Coronary artery (tissue), 2 donors: ENCODE data around the gene NBAS.

Experiments used
- DNase-seq: peaks from one replicate; pipeline ENCODE4 v3.0.0-alpha.2; 2017; ENCODE audit warnings: low spot score
- H3K27ac ChIP-seq, 2 donors: fragments of 200-600 bp; sonication (generic); one replicate each; pipeline ENCODE4 v1.5.1; 2016 to 2019
- H3K4me3 ChIP-seq: fragments of 200-600 bp; sonication (generic); 2 replicates; pipeline ENCODE4 v1.5.1; 2016; ENCODE audit warnings: mild to moderate bottlenecking, moderate library complexity
- TF ChIP-seq, protein P1 (sequence below): fragments of 200-600 bp; sonication (generic); IDR thresholded peaks from one replicate; pipeline ENCODE4 v1.5.1; 2019; ENCODE audit warnings: antibody characterized with exemption

Gene NBAS

DNA sequence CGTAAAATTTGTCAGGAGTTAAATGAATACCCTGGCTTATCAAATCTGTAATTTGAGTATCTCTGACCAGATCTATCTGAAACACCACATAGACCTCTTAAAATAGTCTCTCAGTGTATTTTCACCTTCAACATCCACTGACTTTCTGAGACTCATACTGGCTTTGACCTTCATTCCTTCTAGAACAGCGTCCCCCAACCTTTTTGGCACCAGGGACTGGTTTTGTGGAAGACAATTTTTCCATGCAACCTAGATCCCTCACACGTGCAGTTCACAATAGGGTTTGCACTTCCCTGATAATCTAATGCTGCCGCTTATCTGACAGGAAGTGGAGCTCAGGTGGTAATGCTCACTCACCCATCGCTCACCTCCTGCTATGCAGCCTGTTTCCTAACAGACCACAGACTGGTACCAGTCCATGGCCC lies 3.2 kb downstream of the NBAS start:
- H3K4me3 ChIP-seq, result no peak overlapping the region
- TF ChIP-seq, protein P1, sequence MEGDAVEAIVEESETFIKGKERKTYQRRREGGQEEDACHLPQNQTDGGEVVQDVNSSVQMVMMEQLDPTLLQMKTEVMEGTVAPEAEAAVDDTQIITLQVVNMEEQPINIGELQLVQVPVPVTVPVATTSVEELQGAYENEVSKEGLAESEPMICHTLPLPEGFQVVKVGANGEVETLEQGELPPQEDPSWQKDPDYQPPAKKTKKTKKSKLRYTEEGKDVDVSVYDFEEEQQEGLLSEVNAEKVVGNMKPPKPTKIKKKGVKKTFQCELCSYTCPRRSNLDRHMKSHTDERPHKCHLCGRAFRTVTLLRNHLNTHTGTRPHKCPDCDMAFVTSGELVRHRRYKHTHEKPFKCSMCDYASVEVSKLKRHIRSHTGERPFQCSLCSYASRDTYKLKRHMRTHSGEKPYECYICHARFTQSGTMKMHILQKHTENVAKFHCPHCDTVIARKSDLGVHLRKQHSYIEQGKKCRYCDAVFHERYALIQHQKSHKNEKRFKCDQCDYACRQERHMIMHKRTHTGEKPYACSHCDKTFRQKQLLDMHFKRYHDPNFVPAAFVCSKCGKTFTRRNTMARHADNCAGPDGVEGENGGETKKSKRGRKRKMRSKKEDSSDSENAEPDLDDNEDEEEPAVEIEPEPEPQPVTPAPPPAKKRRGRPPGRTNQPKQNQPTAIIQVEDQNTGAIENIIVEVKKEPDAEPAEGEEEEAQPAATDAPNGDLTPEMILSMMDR, result no peak
- no peak for DNase-seq
- H3K27ac ChIP-seq, result no peak overlapping the region

DNA sequence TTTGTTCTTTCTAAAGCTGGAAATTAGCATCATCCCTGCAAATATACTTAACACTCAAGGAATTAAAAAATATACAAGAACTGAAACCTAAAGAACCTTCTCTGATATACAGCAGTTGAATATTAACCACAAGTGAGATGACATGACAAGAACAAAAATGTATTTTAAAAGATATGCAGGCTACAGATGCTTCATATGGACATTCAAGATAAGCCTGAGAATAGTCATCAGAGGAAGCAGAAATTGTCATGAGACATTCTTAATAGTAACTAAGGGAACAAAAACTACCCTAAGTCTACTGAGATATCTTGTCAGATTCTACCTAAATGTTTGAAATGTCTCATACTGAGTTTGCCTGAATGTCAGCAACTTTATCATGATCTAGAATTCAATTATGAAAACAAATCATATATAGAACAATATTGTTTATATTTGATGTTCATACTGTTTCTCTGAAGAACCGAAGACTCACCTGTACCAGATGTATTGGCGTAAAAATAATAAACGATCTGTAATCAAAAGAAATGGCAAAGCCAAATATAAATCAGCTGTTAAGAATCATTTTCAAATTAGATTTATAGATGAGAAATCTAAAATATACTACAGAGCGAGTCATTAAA lies 4.7 kb downstream of the NBAS start:
- DNase-seq, result no peak
- TF ChIP-seq, protein P1, result no peak
- H3K27ac ChIP-seq, result no peak overlapping the region
- no peak overlapping the region for H3K4me3 ChIP-seq

DNA sequence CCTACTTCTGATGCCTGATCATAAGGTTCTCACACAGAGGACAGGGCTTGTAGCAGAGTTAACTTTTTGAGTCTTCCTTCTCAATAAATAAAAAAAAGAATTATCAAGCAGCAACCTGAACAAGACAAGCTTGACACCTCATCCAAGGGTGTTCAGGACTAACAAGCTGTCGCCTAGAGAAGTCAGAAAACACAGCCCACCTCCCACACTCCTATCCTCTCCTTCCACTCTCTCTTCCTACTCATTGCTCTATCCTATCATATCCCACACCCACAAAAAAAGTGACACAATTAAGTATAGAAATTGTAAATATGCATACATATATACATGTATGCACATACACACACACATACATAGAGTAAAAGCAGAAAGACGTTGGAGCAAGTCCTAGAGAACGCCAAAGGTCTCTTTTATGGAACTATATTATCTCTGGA lies 5.4 kb downstream of the NBAS start:
- TF ChIP-seq, protein P1, result no peak
- Histone ChIP-seq H3K27ac (no peak overlapping the region), H3K4me3 (no peak overlapping the region)
- DNase-seq, result no peak

DNA sequence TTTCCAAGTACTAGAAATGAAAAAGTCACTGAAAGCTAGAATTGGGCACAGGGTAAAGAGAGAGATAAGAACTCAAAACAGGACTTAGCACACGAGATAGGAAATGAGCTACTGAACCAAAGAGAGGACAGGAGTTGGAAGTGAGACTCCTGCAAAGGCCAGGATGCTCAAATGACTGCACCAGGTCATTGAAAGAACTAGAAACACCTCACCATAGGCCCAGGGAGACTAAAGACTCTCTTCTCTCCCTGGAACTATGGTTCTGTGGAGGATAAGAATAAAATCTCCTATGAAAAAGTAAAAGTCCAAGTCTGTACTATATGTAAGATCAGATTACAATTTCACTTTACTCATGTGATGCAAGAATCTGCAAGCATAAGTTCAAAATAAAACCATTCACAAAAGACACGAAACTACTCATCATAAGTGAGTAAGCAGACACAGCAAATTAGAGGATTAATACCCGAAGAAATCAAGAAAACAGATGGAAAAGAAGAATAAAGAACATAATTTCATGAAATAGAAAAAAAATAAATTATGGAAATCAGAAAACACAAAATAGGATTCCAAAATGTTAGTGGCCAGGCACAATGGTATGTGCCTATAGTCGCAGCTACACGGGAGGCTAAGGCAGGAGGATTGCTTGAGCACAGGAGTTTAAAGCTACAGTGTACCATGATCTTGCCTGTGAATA lies 6.5 kb downstream of the NBAS start:
- TF ChIP-seq, protein P1, result no peak
- Histone ChIP-seq H3K4me3 (no peak overlapping the region), H3K27ac (no peak overlapping the region)

DNA sequence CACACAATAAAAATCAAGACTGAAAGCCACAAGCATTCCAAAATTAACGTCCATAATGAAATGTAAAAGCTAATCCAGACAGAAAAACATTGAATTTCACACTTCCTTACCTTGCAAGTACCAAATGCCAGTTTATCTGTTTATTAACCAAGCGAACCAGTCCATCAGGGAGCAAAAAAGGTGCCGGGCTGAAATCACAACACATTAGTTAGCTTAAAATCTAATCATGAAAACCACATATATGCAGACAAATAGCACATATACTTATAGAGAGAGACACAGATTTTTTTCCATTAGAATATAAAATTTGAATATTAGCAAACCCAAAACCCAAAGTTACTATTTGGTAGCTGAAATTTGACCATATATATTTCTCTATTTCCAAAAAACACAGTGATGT lies 7.2 kb downstream of the NBAS start:
- Histone ChIP-seq H3K4me3 (no peak overlapping the region), H3K27ac (no peak overlapping the region)
- no peak for DNase-seq
- TF ChIP-seq, protein P1, result no peak

More for the DNA sequence above, 6.5 kb downstream of the NBAS start:
- DNase-seq, result no peak

DNA sequence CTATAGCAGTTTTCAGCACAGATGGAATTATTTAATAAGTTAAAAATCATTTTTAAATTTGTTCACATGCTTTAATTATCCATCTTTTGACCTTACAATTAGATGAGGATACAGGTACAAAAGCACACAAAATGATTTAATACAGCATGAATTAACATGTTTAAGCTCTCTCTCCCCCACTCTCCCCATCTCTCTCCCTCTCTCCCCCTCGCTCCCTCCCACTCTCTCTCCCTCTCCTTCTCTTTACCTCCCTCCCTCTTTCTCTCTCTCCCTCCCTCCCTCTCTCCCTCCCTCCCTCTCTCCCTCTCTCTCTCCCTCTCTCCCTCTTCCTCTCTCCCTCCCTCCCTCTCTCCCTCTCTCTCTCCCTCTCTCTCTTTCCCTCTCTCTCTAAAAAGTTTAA lies 7.6 kb downstream of the NBAS start:
- TF ChIP-seq, protein P1, result no peak
- H3K27ac ChIP-seq, result no peak overlapping the region
- no peak for DNase-seq
- no peak overlapping the region for H3K4me3 ChIP-seq

DNA sequence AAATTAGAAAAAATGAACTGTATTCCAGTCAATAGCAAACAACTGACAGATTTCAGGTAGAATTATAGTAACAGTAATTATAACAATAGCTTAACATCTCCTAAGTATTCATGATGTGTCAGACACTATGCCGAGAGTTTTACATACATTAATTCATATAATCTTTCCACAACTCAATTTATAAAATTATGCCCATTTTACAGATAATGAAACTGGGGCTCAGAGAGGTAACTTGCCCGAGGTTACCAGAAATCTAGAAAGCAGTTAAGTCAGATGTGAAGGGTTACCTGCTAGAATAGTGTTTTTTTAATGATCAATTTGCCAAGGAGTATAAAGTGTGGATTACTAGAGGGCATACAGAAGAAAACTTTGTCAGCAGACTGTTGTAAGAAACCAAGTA lies 12.2 kb downstream of the NBAS start:
- DNase-seq, result no peak
- TF ChIP-seq, protein P1, result no peak
- Histone ChIP-seq H3K4me3 (no peak overlapping the region), H3K27ac (no peak overlapping the region)
